AG09309 (cell line): ENCODE measurements around the gene SLC12A2.

Experiments
- DNase-seq: peaks from one replicate; pipeline ENCODE4 v3.0.0-alpha.2; 2010; ENCODE audit warnings: low read depth
- H3K4me3 ChIP-seq: 2 replicates; pipeline ENCODE4 v1.5.1; 2011; ENCODE audit warnings: mild to moderate bottlenecking, low read depth, low read length, moderate library complexity; ENCODE audit not compliant: control insufficient read depth
- CTCF ChIP-seq: IDR thresholded peaks from 2 replicates; pipeline ENCODE4 v1.5.1; 2011; ENCODE audit warnings: mild to moderate bottlenecking, low read depth, low read length, inconsistent platforms; ENCODE audit not compliant: insufficient read depth, control insufficient read depth; ENCODE audit errors: missing control alignments

SLC12A2 gene

GRCh38 chr5:128105203-128105602 is 21.6 kb downstream of the SLC12A2 start:
- TF ChIP-seq CTCF = no peak
- DNase-seq = no peak

GRCh38 chr5:128109138-128109537 is 25.6 kb downstream of the SLC12A2 start:
- DNase-seq = no peak
- TF ChIP-seq CTCF = no peak
- no peak overlapping the region for H3K4me3 ChIP-seq

More at GRCh38 chr5:128105203-128105602, 21.6 kb downstream of the SLC12A2 start:
- no peak overlapping the region for H3K4me3 ChIP-seq

- TF ChIP-seq CTCF = no peak
- DNase-seq = no peak
- H3K4me3 ChIP-seq = no peak overlapping the region
These were observed 26.2 kb downstream of the SLC12A2 start for GRCh38 chr5:128109766-128110165.

- no peak for TF ChIP-seq CTCF
- peak; percentile 41 for DNase-seq
- no peak overlapping the region for H3K4me3 ChIP-seq
These were observed 28.4 kb downstream of the SLC12A2 start for GRCh38 chr5:128111818-128112448.

GRCh38 chr5:128116445-128116844 is 32.9 kb downstream of the SLC12A2 start:
- H3K4me3 ChIP-seq = no peak overlapping the region
- no peak for TF ChIP-seq CTCF
- no peak for DNase-seq

GRCh38 chr5:128118214-128118613 is 34.6 kb downstream of the SLC12A2 start:
- H3K4me3 ChIP-seq = no peak overlapping the region
- DNase-seq = no peak
- no peak for TF ChIP-seq CTCF

- no peak overlapping the region for H3K4me3 ChIP-seq
- no peak for DNase-seq
- TF ChIP-seq CTCF = no peak
These were observed 38.1 kb downstream of the SLC12A2 start for GRCh38 chr5:128121651-128122050.
